ENCODE measurements around the gene ADCY6.

ADCY6 gene

GRCh38 chr12:48819986-48820725 lies 31.3 kb upstream of the ADCY6 start:
- Mint-ChIP-seq H3K27me3 (peaks cover 19% of the 10 kb centered on the region), H3K4me3 (no peak overlapping the region), H3K27ac (no peak overlapping the region), H3K9me3 (no peaks in the 10 kb centered on the region), H3K4me1 (ENCODE audit: low read depth) (peaks cover 30% of the 10 kb centered on the region), H3K36me3 (ENCODE audit: low read depth) (peaks cover 1% of the 10 kb centered on the region)
- no peak for DNase-seq

- peak; percentile 45 for DNase-seq
- H3K4me3 Mint-ChIP-seq, result peak overlapping the region; percentile 83
- no peaks in the 10 kb centered on the region for H3K9me3 Mint-ChIP-seq
- H3K36me3 Mint-ChIP-seq (ENCODE audit: low read depth), result peaks cover 2% of the 10 kb centered on the region
- H3K27ac Mint-ChIP-seq, result no peak overlapping the region
- H3K4me1 Mint-ChIP-seq (ENCODE audit: low read depth), result peaks cover 31% of the 10 kb centered on the region
- peaks cover 19% of the 10 kb centered on the region for H3K27me3 Mint-ChIP-seq
These were observed 30.1 kb upstream of the ADCY6 start for GRCh38 chr12:48818831-48819590.

GRCh38 chr12:48817873-48818830 lies 29.3 kb upstream of the ADCY6 start, which contains the start of gene CACNB3:
Gene CACNB3, plus strand, starts transcription at chr12:48818496. Its CDS starts 434 bp downstream, at chr12:48818930.
- peak; percentile 85 for DNase-seq
- Mint-ChIP-seq H3K27me3 (peaks cover 19% of the 10 kb centered on the region), H3K27ac (peak within 1 kb of the TSS; percentile 71), H3K9me3 (no peaks in the 10 kb centered on the region), H3K4me3 (peak within 1 kb of the TSS; percentile 83), H3K36me3 (ENCODE audit: low read depth) (peaks cover 2% of the 10 kb centered on the region), H3K4me1 (ENCODE audit: low read depth) (peaks cover 36% of the 10 kb centered on the region)

- H3K9me3 Mint-ChIP-seq, result no peaks in the 10 kb centered on the region
These were observed 27.4 kb upstream of the ADCY6 start for GRCh38 chr12:48816143-48816854.

GRCh38 chr12:48815126-48816110 lies 26.5 kb upstream of the ADCY6 start:
- H3K4me1 Mint-ChIP-seq (ENCODE audit: low read depth), result peaks cover 36% of the 10 kb centered on the region
- peak overlapping the region; percentile 84 for H3K4me3 Mint-ChIP-seq
- H3K36me3 Mint-ChIP-seq (ENCODE audit: low read depth), result peaks cover 2% of the 10 kb centered on the region
- H3K9me3 Mint-ChIP-seq, result no peaks in the 10 kb centered on the region
- peak; percentile 67 for DNase-seq
- peaks cover 19% of the 10 kb centered on the region for H3K27me3 Mint-ChIP-seq
- H3K27ac Mint-ChIP-seq, result peak overlapping the region; percentile 74

More at GRCh38 chr12:48816143-48816854, 27.4 kb upstream of the ADCY6 start:
- DNase-seq, result no peak
- Mint-ChIP-seq H3K27ac (no peak overlapping the region), H3K27me3 (peaks cover 19% of the 10 kb centered on the region), H3K36me3 (ENCODE audit: low read depth) (peaks cover 2% of the 10 kb centered on the region), H3K4me1 (ENCODE audit: low read depth) (peaks cover 36% of the 10 kb centered on the region), H3K4me3 (peak overlapping the region; percentile 84)

GRCh38 chr12:48814262-48815125 lies 25.6 kb upstream of the ADCY6 start:
- H3K36me3 Mint-ChIP-seq (ENCODE audit: low read depth), result peaks cover 2% of the 10 kb centered on the region
- no peaks in the 10 kb centered on the region for H3K9me3 Mint-ChIP-seq

GRCh38 chr12:48813465-48814261 lies 24.8 kb upstream of the ADCY6 start:
- no peaks in the 10 kb centered on the region for H3K9me3 Mint-ChIP-seq
- no peak for DNase-seq
- H3K27me3 Mint-ChIP-seq, result peaks cover 19% of the 10 kb centered on the region
- H3K36me3 Mint-ChIP-seq (ENCODE audit: low read depth), result peaks cover 2% of the 10 kb centered on the region
- H3K4me3 Mint-ChIP-seq, result peak overlapping the region; percentile 84
- H3K4me1 Mint-ChIP-seq (ENCODE audit: low read depth), result peaks cover 31% of the 10 kb centered on the region
- peak overlapping the region; percentile 22 for H3K27ac Mint-ChIP-seq

More at GRCh38 chr12:48814262-48815125, 25.6 kb upstream of the ADCY6 start:
- peak overlapping the region; percentile 55 for H3K27ac Mint-ChIP-seq
- peaks cover 36% of the 10 kb centered on the region for H3K4me1 Mint-ChIP-seq (ENCODE audit: low read depth)
- H3K27me3 Mint-ChIP-seq, result peaks cover 19% of the 10 kb centered on the region
- peak overlapping the region; percentile 84 for H3K4me3 Mint-ChIP-seq
- peak; percentile 88 for DNase-seq

- no peak for DNase-seq
- H3K36me3 Mint-ChIP-seq (ENCODE audit: low read depth), result peaks cover 2% of the 10 kb centered on the region
- no peaks in the 10 kb centered on the region for H3K9me3 Mint-ChIP-seq
- H3K27me3 Mint-ChIP-seq, result peaks cover 12% of the 10 kb centered on the region
- no peak overlapping the region for H3K27ac Mint-ChIP-seq
- H3K4me1 Mint-ChIP-seq (ENCODE audit: low read depth), result peaks cover 23% of the 10 kb centered on the region
- no peak overlapping the region for H3K4me3 Mint-ChIP-seq
These were observed 23.5 kb upstream of the ADCY6 start for GRCh38 chr12:48812389-48812788.

GRCh38 chr12:48811437-48812090 lies 22.7 kb upstream of the ADCY6 start:
- no peak overlapping the region for H3K27ac Mint-ChIP-seq
- H3K4me3 Mint-ChIP-seq, result no peak overlapping the region
- H3K27me3 Mint-ChIP-seq, result peaks cover 5% of the 10 kb centered on the region
- peaks cover 2% of the 10 kb centered on the region for H3K36me3 Mint-ChIP-seq (ENCODE audit: low read depth)
- DNase-seq, result no peak
- no peaks in the 10 kb centered on the region for H3K9me3 Mint-ChIP-seq
- peaks cover 19% of the 10 kb centered on the region for H3K4me1 Mint-ChIP-seq (ENCODE audit: low read depth)

- H3K27ac Mint-ChIP-seq, result no peak overlapping the region
- no peaks in the 10 kb centered on the region for H3K27me3 Mint-ChIP-seq
- H3K9me3 Mint-ChIP-seq, result no peaks in the 10 kb centered on the region
- peaks cover 13% of the 10 kb centered on the region for H3K4me1 Mint-ChIP-seq (ENCODE audit: low read depth)
- no peak overlapping the region for H3K4me3 Mint-ChIP-seq
- H3K36me3 Mint-ChIP-seq (ENCODE audit: low read depth), result peaks cover 2% of the 10 kb centered on the region
- DNase-seq, result no peak
These were observed 22.1 kb upstream of the ADCY6 start for GRCh38 chr12:48810903-48811431.

GRCh38 chr12:48807981-48808380 lies 19.1 kb upstream of the ADCY6 start:
- H3K36me3 Mint-ChIP-seq (ENCODE audit: low read depth), result no peaks in the 10 kb centered on the region
- no peaks in the 10 kb centered on the region for H3K27me3 Mint-ChIP-seq
- no peak overlapping the region for H3K27ac Mint-ChIP-seq
- no peaks in the 10 kb centered on the region for H3K9me3 Mint-ChIP-seq
- peaks cover 5% of the 10 kb centered on the region for H3K4me1 Mint-ChIP-seq (ENCODE audit: low read depth)
- no peak overlapping the region for H3K4me3 Mint-ChIP-seq
- DNase-seq, result no peak

Data from activated T-cell treated with anti-CD3 and anti-CD28 coated beads, Interleukin-2, amount 50 U/mL, for 24 hours (primary cell).